ENCODE results near the gene AFF1. TPM values are rescaled to one million over a fixed set of nuclear protein-coding genes. Genes with fewer than 3 reads are reported as not detected.

AFF1 gene
- total RNA-seq, 1 experiment from 2014 or later, result 14.5 TPM

DNA sequence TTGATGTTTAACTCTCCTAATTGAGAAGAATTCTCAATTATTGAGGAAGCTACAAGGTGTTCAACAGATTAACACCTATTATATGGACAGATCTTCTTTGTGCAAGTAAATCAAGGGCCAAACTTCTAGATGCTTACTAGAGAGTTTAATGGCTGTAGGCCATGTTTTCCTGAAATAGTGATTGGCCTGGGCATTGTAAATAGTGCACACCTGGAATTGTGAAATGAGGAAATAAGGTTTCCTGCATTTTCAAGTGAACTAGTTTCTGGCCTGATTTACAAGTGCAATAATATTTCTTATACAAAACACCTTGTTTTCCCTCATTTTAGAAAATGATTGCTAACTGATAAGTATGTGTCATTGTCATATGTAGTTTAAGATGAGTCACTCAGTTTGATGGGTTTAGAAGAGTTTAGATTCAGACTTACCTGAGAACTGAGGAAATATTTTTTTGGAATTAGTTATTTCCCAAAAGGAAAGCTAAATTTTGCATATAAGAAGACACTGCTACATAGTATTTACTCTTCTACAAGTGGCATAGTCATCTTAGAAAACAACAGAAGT is 21.2 kb downstream of the AFF1 start:
- Histone ChIP-seq H3K27ac (no peak overlapping the region), H3K4me1 (replicated peaks) (peaks cover 26% of the 10 kb centered on the region), H3K9me3 (replicated peaks) (no peaks in the 10 kb centered on the region), H3K36me3 (peaks cover 17% of the 10 kb centered on the region), H3K27me3 (replicated peaks) (no peaks in the 10 kb centered on the region), H3K4me3 (no peak overlapping the region)
- no peak for DNase-seq (ENCODE audit: low read depth in 1 of 2, low spot score in 2 of 2)

DNA sequence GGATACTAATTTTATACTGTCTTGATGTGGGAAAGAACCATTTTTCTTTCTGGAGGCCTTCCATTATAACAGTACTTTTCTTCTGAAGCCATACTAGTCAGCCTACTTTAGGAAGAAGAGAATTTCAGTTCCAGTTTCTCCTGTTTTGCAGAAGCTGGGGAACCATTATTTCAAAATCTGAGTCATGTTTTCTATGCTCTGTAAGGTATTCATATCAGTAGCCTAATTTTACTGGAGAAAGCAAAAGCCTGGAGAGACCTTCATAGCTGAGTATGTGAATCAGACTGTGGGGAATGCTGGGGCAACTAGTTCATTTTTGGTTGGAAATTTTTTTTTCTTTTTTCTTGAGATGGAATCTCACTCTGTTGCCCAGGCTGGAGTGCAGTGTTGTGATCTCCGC is 22.4 kb downstream of the AFF1 start:
- H3K4me3 ChIP-seq, result no peak overlapping the region
- peak in 1 of 2 experiments; percentile 47 for DNase-seq (ENCODE audit: low read depth in 1 of 2, low spot score in 2 of 2)

DNA sequence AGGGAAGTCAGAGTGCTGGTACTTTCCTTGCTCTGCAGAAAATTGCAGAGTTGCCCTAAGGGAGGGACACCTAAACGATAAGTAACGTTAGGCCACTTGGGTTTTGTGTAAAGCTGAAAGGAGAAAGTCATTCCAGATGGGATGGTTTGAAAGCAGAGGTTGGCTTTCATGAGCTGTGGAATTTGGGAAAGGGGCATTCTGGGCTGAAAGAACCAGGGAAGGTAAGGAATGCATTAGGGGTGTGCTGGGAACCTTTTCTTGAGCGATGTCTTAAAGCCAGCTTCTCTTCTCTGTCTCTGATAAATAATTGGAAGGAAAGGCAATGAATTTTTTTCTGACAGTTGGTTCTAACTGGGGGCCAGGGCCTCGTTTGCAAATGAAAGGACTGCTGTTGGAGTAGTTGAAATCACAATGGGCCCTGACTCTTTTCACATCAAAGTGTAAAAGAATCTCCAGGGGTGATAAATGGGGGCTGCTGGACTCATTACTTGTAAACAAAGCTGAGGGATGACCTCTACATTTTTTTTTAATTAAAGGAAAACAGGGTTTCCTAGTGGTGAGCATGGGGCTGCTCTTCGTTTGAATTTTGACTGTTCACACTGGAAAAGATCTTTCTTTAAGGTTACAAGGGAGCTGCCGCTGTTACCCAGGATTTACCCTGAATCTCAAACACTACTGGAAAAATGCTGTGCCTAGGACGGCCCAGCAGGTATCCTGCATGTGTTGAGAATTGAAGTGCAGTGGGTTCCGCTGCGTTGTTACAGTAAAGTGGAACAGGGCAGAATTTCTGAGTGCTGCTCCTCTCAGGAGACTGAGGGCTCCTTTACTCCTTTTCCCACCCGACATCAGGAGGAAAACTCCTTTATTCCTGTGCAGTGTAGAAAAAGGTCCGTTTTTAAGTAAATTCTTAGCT is 25.0 kb downstream of the AFF1 start:
- Histone ChIP-seq H3K27ac (no peak overlapping the region), H3K4me1 (replicated peaks) (peaks cover 26% of the 10 kb centered on the region), H3K4me3 (no peak overlapping the region), H3K9me3 (replicated peaks) (no peaks in the 10 kb centered on the region), H3K27me3 (replicated peaks) (no peaks in the 10 kb centered on the region), H3K36me3 (peaks cover 17% of the 10 kb centered on the region)
- no peak for DNase-seq (ENCODE audit: low read depth in 1 of 2, low spot score in 2 of 2)

More for the DNA sequence above, 22.4 kb downstream of the AFF1 start:
- Histone ChIP-seq H3K4me1 (replicated peaks) (peaks cover 26% of the 10 kb centered on the region), H3K9me3 (replicated peaks) (no peaks in the 10 kb centered on the region), H3K27ac (no peak overlapping the region; the same call in 1 of the 2 replicates), H3K36me3 (peaks cover 19% of the 10 kb centered on the region), H3K27me3 (replicated peaks) (no peaks in the 10 kb centered on the region)

DNA sequence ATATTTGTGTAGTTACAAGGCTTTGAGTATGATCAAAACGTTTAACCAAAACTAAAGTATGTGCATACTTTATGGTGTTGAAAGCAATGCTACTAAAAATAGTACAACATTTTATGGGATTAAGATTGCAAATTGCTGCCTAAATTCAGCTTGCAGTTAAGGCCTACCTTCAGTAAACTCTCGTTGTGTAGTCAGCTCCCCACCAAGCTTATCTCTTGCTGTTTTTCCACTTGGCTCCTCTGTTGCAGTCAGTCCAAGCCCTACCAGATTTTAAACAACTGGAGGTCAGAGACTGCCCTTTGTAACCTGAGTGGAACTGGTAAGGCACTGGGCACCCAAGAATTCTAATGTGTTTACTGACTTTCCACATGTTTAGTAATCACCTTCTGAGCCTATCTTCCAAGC is 25.7 kb downstream of the AFF1 start:
- no peak overlapping the region for H3K27ac ChIP-seq

DNA sequence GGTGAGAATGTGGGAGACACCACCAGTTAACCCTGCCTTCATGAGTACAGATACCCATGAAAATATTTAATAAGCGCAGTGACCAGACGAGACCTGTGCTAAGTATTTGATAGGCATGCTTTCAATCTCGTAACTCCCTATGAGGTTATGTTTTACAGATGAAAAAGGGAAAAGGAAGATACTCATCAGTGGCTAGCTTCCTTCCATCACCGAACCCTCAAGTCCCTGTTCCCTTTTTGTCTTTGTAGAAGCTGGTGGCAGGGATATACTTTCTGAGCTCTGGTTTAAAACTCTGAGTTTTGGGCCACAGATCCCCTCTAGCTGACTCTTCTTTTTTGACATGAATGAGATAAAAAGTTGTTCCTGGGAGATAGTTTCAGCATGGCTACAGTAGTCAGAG is 26.3 kb downstream of the AFF1 start:
- Histone ChIP-seq H3K9me3 (replicated peaks) (no peaks in the 10 kb centered on the region), H3K27me3 (replicated peaks) (no peaks in the 10 kb centered on the region), H3K4me1 (replicated peaks) (peaks cover 26% of the 10 kb centered on the region), H3K4me3 (no peak overlapping the region), H3K27ac (no peak overlapping the region), H3K36me3 (peaks cover 12% of the 10 kb centered on the region)
- no peak for DNase-seq (ENCODE audit: low read depth in 1 of 2, low spot score in 2 of 2)

More for the DNA sequence above, 25.7 kb downstream of the AFF1 start:
- Histone ChIP-seq H3K9me3 (replicated peaks) (no peaks in the 10 kb centered on the region), H3K4me3 (no peak overlapping the region), H3K4me1 (replicated peaks) (peaks cover 26% of the 10 kb centered on the region), H3K36me3 (peaks cover 13% of the 10 kb centered on the region), H3K27me3 (replicated peaks) (no peaks in the 10 kb centered on the region)
- DNase-seq (ENCODE audit: low read depth in 1 of 2, low spot score in 2 of 2), result no peak

DNA sequence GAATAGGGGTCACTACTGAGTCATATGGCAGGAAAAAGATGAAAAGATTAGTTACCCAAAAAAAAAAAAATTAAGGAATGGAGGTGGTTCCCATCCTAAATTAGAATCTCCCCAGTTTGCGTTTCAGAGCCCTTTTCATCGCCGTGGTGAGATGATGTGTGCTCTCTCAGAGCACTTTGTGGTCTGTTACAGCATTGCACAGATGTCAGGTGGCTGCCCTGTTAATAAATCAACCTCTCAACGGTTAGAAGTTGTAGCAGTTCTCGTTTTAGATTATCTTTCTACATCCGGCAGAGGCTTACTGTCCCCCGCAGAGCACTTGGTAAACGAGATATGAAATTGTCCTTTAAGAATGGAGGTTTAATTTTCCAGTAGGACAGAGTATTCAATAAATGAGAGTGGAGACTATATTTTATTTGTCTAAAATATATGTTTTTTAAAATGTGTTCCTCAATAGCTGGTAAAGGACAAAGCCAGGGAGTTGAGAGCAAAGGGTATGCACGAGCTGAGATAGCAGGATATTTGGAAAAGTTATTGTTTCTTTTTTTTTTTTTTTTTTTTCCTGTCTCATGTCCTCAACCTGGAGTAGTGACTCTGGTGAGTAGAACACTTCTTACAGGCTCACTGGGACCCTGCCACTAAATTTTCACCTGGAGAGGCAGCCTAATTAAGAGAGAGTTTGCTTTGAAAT is 26.9 kb downstream of the AFF1 start:
- no peak overlapping the region for H3K4me3 ChIP-seq
- DNase-seq (ENCODE audit: low read depth in 1 of 2, low spot score in 2 of 2), result no peak
- H3K27me3 ChIP-seq (replicated peaks), result no peaks in the 10 kb centered on the region
- H3K36me3 ChIP-seq, result peaks cover 14% of the 10 kb centered on the region
- H3K27ac ChIP-seq, result no peak overlapping the region
- peaks cover 22% of the 10 kb centered on the region for H3K4me1 ChIP-seq (replicated peaks)
- no peaks in the 10 kb centered on the region for H3K9me3 ChIP-seq (replicated peaks)

DNA sequence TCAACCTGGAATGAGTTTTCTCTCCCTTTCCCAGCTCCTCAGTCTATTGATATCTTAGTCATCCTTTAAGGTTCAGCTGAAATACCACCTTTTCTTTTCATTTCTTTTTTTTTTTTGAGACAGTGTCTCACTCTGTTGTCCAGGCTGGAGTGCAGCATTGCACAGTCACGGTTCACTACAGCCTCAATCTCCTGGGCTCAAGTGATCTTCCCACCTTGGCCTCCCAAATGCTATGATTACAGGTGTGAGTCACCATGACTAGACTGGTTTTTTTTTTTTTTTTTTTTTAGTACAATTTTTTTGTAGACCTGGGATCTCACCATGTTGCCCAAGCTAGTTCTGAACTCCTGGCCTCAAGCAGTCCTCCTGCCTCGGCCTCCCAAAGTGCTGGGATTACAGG is 28.9 kb downstream of the AFF1 start:
- H3K4me1 ChIP-seq (replicated peaks), result peaks cover 11% of the 10 kb centered on the region
- H3K36me3 ChIP-seq, result peaks cover 16% of the 10 kb centered on the region
- no peak overlapping the region for H3K4me3 ChIP-seq
- no peaks in the 10 kb centered on the region for H3K27me3 ChIP-seq (replicated peaks)
- DNase-seq (ENCODE audit: low read depth in 1 of 2, low spot score in 2 of 2), result no peak
- no peak overlapping the region for H3K27ac ChIP-seq
- H3K9me3 ChIP-seq (replicated peaks), result no peaks in the 10 kb centered on the region

DNA sequence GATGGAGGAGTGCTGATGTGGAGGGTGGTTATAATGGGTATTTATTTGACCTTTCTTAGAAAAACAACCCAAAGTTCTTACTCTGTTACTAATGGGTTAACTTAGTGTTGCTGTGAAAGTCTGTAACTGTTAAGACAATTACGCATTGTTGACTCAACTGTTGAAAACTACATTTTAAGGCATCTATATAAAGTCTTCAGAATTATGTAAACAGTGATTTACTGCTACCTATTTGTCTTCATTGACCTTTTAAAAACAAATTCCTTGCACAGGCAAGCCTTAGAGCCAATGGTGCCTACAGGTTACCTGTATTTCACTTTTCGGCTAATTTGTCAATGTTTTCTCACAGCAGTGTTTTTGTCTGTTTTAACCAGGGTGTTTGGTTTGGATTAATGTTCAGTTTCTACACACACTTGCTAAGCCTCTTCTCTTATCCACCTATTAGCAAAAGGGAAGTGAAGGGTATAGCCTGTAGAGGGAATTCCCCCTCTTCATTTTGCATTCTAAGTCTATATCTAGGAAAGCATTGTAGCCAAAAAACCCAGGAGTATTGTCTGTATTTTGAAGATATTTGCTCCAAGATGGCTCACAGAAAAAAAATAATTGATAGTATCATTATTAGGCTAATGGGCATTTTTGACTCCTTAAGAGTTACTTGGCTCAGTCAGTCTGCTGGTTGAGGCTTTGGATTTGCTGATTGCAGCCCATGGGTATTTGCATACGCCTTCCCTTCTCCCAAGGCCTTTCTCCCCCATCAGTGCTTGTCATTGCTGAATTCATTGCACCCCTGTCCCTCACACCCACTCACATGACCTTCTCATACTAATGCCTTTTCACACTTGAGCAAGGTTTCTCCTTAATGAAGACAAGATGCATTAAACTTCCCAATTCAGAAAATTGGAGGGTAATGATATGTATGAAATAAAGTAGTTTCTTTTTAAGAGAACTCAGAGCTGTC is 30.5 kb downstream of the AFF1 start:
- peaks cover 16% of the 10 kb centered on the region for H3K36me3 ChIP-seq
- no peak for DNase-seq (ENCODE audit: low read depth in 1 of 2, low spot score in 2 of 2)

DNA sequence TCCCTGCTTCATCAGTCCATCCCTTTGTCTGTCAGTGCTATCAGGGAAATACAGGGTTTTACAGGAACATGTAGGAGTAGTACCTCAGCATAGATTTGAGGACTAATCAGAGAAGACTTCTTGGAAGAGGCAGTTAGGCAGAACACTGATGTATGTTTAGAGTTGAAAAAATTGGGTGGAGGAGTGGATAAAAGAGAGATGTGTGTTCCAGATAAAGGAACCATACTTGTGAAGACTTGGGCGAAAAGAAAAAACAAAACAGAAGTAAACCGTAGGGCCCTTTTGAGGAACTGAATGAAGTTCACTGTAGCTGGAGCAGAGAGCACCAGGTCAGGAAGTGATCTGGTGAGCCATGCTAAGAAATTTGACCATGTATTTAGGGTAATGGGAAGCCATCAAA is 32.3 kb downstream of the AFF1 start:
- Histone ChIP-seq H3K27me3 (replicated peaks) (no peaks in the 10 kb centered on the region), H3K9me3 (replicated peaks) (no peaks in the 10 kb centered on the region), H3K27ac (no peak overlapping the region), H3K4me1 (replicated peaks) (no peaks in the 10 kb centered on the region; the same call in 1 of the 2 replicates), H3K4me3 (no peak overlapping the region), H3K36me3 (peaks cover 8% of the 10 kb centered on the region; the same call in 1 of the 2 replicates)
- DNase-seq (ENCODE audit: low read depth in 1 of 2, low spot score in 2 of 2), result no peak

More for the DNA sequence above, 30.5 kb downstream of the AFF1 start:
- peaks cover 7% of the 10 kb centered on the region for H3K4me1 ChIP-seq (replicated peaks)
- H3K27me3 ChIP-seq (replicated peaks), result no peaks in the 10 kb centered on the region
- no peaks in the 10 kb centered on the region for H3K9me3 ChIP-seq (replicated peaks)
- H3K4me3 ChIP-seq, result no peak overlapping the region
- no peak overlapping the region for H3K27ac ChIP-seq

DNA sequence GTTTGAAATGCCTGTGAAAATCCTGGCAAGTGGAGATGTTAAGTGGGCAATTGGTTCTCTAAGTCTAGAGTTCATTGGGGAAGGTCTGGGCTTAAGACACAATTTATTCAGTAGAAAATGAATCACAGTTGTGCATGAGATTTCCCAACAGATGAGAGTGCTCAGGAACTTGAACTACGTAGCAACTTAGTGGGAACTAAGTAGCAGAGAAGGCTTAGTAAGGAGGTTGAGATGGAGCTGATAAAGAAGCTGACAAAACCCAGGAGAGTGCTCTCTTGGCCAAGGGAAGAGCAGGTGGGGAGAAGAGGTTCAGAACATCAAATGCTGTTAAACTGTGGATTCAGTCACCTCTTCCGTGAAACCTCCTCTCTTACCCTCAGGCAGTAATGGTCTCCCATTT is 33.0 kb downstream of the AFF1 start:
- Histone ChIP-seq H3K4me3 (no peak overlapping the region), H3K27ac (no peak overlapping the region), H3K27me3 (replicated peaks) (no peaks in the 10 kb centered on the region), H3K9me3 (replicated peaks) (no peaks in the 10 kb centered on the region), H3K36me3 (peaks cover 8% of the 10 kb centered on the region; the same call in 1 of the 2 replicates), H3K4me1 (replicated peaks) (no peaks in the 10 kb centered on the region; the same call in 1 of the 2 replicates)
- no peak for DNase-seq (ENCODE audit: low read depth in 1 of 2, low spot score in 2 of 2)

DNA sequence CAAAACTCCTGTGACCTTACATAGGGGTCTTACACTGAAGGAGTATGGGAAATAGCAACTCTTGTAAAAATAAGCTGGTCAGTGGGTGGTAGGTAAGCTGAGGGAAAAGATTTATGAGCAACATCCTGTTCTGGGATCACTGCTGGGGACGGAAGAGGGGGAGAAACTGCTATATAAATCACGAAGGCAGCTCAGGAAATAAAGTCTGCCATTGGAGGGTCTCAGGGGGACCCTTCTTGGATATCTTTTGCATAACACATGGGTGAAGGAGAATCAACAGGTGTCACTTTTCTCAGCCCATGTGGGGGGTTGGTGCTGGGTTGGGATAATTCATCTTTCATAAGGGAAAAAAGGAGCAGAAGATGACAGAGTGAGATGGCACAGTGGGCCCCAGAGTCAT is 33.7 kb downstream of the AFF1 start:
- H3K27ac ChIP-seq, result no peak overlapping the region
- peaks cover 4% of the 10 kb centered on the region; the same call in 1 of the 2 replicates for H3K36me3 ChIP-seq
- H3K9me3 ChIP-seq (replicated peaks), result no peaks in the 10 kb centered on the region
- no peaks in the 10 kb centered on the region; the same call in 1 of the 2 replicates for H3K4me1 ChIP-seq (replicated peaks)
- H3K27me3 ChIP-seq (replicated peaks), result no peaks in the 10 kb centered on the region
- H3K4me3 ChIP-seq, result no peak overlapping the region
- no peak for DNase-seq (ENCODE audit: low read depth in 1 of 2, low spot score in 2 of 2)

DNA sequence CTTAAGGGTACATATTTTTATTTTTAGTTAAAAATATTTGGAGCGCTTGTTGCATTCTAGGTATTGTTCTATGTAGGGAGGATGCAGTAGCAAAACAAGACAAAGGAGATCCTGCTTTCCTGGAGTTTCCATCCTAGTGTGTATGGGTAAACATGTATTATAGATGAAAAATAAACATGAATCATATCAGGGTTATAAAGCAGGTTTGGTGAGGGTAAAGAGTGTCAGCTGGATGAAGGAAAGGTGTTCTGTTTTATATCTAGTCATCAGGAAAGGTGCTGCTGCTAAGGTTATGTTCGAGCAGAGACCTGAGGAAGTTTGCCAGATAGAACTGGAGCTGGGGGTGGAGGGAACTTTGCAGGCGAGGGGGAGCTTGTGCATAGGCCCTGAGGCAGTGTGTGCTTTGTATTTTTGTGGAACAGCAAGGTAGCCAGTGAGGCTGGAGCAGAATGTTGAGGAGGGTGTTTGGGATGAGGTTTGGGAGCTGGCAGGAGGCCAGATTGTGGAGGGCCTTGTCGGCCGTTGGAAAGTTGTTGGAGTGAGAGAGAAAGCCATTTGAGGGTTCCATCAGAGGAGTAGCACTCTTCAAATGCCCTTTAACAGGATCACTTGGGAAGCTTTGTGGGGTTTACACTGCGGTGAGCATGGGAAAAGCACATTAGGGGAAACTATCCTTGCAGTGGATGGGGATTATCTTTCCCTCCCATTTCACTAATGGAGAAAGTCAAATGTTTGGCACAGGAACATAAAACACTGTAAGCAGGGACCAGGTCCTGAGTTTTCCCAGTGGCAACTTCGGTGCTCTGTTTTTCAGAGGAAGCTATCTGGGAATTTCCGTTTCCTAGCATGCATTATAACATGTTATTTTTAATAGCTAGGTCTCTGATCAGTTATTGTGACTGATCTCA is 35.9 kb downstream of the AFF1 start:
- DNase-seq (ENCODE audit: low read depth in 1 of 2, low spot score in 2 of 2), result no peak
- Histone ChIP-seq H3K36me3 (peaks cover 4% of the 10 kb centered on the region; the same call in 1 of the 2 replicates), H3K4me1 (replicated peaks) (no peaks in the 10 kb centered on the region; the same call in 1 of the 2 replicates), H3K27me3 (replicated peaks) (no peaks in the 10 kb centered on the region), H3K27ac (no peak overlapping the region), H3K9me3 (replicated peaks) (no peaks in the 10 kb centered on the region), H3K4me3 (no peak overlapping the region)

Measured in SJSA1 (cell line).